Endothelial cell of umbilical vein (primary cell): ENCODE measurements around the gene FPGS. TPM values are rescaled to one million over a fixed set of nuclear protein-coding genes. Genes with fewer than 3 reads are reported as not detected.

Experiments
- BruUV-seq: library from RNA; stranded (reverse); fragments of 400-500 nt; replicated peaks from 2 replicates; lab custom pipeline; 2021; lab: Mats Ljungman, UMichigan
- CTCF ChIA-PET: fragments of 300-600, 350-600 bp; sonication (Branson Sonifier 250); formaldehyde crosslinking; loops from one replicate; lab custom pipeline; 2021; ENCODE audit warnings: antibody characterized with exemption, inconsistent platforms; lab: Charles Lee
- POLR2A ChIA-PET: fragments of 300-600, 350-600 bp; sonication (Branson Sonifier 250); formaldehyde crosslinking; loops from one replicate; lab custom pipeline; 2021; ENCODE audit warnings: antibody characterized with exemption, inconsistent platforms; lab: Charles Lee
- DNase-seq: peaks from one replicate; pipeline ENCODE4 v3.0.0-alpha.2; 2011; ENCODE audit warnings: low read depth, low spot score
- FAIRE-seq: peaks from 2 replicates; lab custom pipeline; 2011; peaks lifted over from hg19 to GRCh38; lab: Jason Lieb, UNC
- H2AFZ ChIP-seq: 2 replicates; pipeline ENCODE4 v1.6.0; 2012; ENCODE audit warnings: low read depth, low read length, control low read depth, inconsistent platforms
- H3K27ac ChIP-seq: 2 replicates; pipeline ENCODE4 v1.5.1; 2011; ENCODE audit warnings: low read depth, mild to moderate bottlenecking, control low read depth, low read length, moderate library complexity; ENCODE audit not compliant: insufficient read depth
- H3K27me3 ChIP-seq, 2 experiments: 2 replicates each; pipeline versions ENCODE4 v1.6.0 to v1.6.1; 2011; ENCODE audit warnings: low read length in 2 of 2, mixed read lengths in 1 of 2; ENCODE audit not compliant: control insufficient read depth in 2 of 2, insufficient read depth in 2 of 2
- H3K36me3 ChIP-seq, 2 experiments: 2 replicates in 1 of 2; 3 replicates in 1 of 2; pipeline ENCODE4 v1.5.1; 2011; ENCODE audit warnings: low read length in 2 of 2, mild to moderate bottlenecking in 1 of 2, moderate library complexity in 1 of 2; ENCODE audit not compliant: control insufficient read depth in 2 of 2, insufficient read depth in 2 of 2; ENCODE audit errors: extremely low read depth in 1 of 2
- H3K4me1 ChIP-seq: 3 replicates; pipeline ENCODE4 v1.5.1; 2011; ENCODE audit warnings: mild to moderate bottlenecking, low read length; ENCODE audit not compliant: control insufficient read depth, insufficient read depth; ENCODE audit errors: extremely low read depth
- H3K4me2 ChIP-seq: 2 replicates; pipeline ENCODE4 v1.6.1; 2011; ENCODE audit warnings: low read length, control low read depth, mixed read lengths; ENCODE audit not compliant: insufficient read depth
- H3K4me3 ChIP-seq, 3 experiments: fragments of 200-600 bp in 1 of 3; sonication (generic), shearing (Covaris generic) in 1 of 3; replicated peaks in 1 of 3; 2 replicates each; pipeline ENCODE4 v1.5.1; 2011 to 2016; ENCODE audit warnings: control low read depth in 3 of 3, low read length in 3 of 3, mild to moderate bottlenecking in 2 of 3, inconsistent platforms in 1 of 3, low read depth in 1 of 3, moderate library complexity in 1 of 3; ENCODE audit not compliant: insufficient read depth in 1 of 3
- H3K79me2 ChIP-seq: 2 replicates; pipeline ENCODE4 v1.6.0; 2012; ENCODE audit warnings: low read length, inconsistent platforms; ENCODE audit not compliant: control insufficient read depth, insufficient read depth
- H3K9ac ChIP-seq: replicated peaks from 2 replicates; pipeline ENCODE3; 2011; ENCODE audit warnings: low read length, control low read depth; ENCODE audit not compliant: insufficient read depth; ENCODE audit errors: extremely low read depth
- H3K9me1 ChIP-seq: replicated peaks from 3 replicates; pipeline ENCODE4 v1.6.0; 2011; ENCODE audit warnings: mild to moderate bottlenecking, low read length; ENCODE audit not compliant: control insufficient read depth, insufficient read depth; ENCODE audit errors: extremely low read depth
- H3K9me3 ChIP-seq: replicated peaks from 2 replicates; pipeline ENCODE4 v1.5.1; 2012; ENCODE audit warnings: low read length, inconsistent platforms; ENCODE audit not compliant: control insufficient read depth, insufficient read depth
- H4K20me1 ChIP-seq: replicated peaks from 2 replicates; pipeline ENCODE3; 2011; ENCODE audit warnings: mild to moderate bottlenecking, low read length; ENCODE audit not compliant: control insufficient read depth, insufficient read depth; ENCODE audit errors: extremely low read depth
- FOS ChIP-seq: IDR thresholded peaks from 2 replicates; pipeline ENCODE4 v1.6.1; 2011; ENCODE audit warnings: mild to moderate bottlenecking, low read length, moderate library complexity, borderline replicate concordance; ENCODE audit not compliant: insufficient read depth
- GATA2 ChIP-seq: IDR thresholded peaks from 2 replicates; pipeline ENCODE4 v1.7.0; 2011; ENCODE audit warnings: low read depth, mild to moderate bottlenecking, moderate library complexity, mixed read lengths, low read length; ENCODE audit not compliant: insufficient read length, insufficient read depth
- MYC ChIP-seq: IDR thresholded peaks from one replicate; pipeline ENCODE4 v1.6.1; 2011; ENCODE audit warnings: mild to moderate bottlenecking, low read depth, low read length
- POLR2A ChIP-seq: IDR thresholded peaks from 2 replicates; pipeline ENCODE4 v1.6.1; 2012; ENCODE audit warnings: low read depth, mild to moderate bottlenecking, control low read depth, low read length
- POLR2AphosphoS5 ChIP-seq: IDR thresholded peaks from 2 replicates; pipeline ENCODE4 v1.6.1; 2012; ENCODE audit warnings: low read depth, mild to moderate bottlenecking, control low read depth, low read length, moderate library complexity; ENCODE audit not compliant: insufficient read depth
- dilution Hi-C: fragments of 300-500 bp; cut with MboI; formaldehyde crosslinking; loops from one replicate; pipeline ENCODE4 v1.15.0; 2019; ENCODE audit warnings: low sequenced_read_pairs; ENCODE audit not compliant: extremely low pct_ligation_motif_present
- intact Hi-C: fragments of 100-400 bp; cut with micrococcal nuclease; formaldehyde crosslinking; loops from one replicate; pipeline ENCODE4 v1.10.0; 2022
- polyA plus RNA-seq, 4 experiments: library from polyadenylated mRNA; depleted of rRNA in 3 of 4; stranded (reverse) in 3 of 4; unstranded in 1 of 4; fragments of >200 nt; gene quantifications; 2 replicates each; pipeline versions ENCODE4 v1.2.1 to v1.2.3, GENCODE V29; 2011 to 2012; ENCODE audit warnings: missing spikeins in 1 of 4
- total RNA-seq: library from RNA; stranded (reverse); gene quantifications from 2 replicates; pipeline ENCODE4 v1.2.3, GENCODE V29; 2021
- TF ChIP-seq, protein P1 (sequence below), 2 donors: IDR thresholded peaks; 1 replicate in 1 of 2; 2 replicates in 1 of 2; pipeline ENCODE4 v1.5.1; 2011; ENCODE audit warnings: low read length in 2 of 2, mild to moderate bottlenecking in 2 of 2, moderate library complexity in 2 of 2, control low read depth in 1 of 2, inconsistent platforms in 1 of 2, low read depth in 1 of 2; ENCODE audit not compliant: insufficient read depth in 1 of 2; ENCODE audit errors: extremely low read depth in 1 of 2

FPGS gene
- total and polyA plus RNA-seq, 2 donors (not counting 3 experiments of a cell fraction or from before 2014, with no cell fraction given), result 77.7 to 90.2 TPM

DNA sequence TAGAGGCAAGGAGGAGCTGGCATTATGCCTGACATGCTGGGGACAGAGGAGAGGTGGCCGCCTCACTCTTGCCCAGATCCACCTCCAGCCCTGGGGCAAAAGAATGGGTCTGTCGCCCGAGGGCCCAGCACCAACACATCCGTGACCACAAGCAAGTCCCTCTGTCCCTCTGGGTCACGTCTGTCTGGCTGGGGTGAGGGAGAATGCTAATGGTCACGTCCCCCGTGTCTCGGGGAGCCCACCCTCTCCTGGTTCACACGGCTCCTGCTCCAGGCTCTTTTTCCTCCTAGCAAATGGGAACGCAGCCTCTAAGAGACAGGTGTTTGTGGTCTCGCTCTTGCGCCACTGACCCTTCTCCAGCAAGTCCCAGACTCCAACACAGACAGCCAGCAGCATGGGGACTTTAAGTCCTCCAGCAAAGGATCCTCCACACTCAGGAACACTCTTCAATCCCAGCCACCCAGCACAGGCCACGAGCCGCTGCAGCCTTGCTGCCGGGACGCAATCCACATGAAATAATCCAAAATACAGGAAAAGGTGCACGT is 47.7 kb downstream of the FPGS start:
- no peak for DNase-seq
- Histone ChIP-seq H3K27me3 (no peaks in the 10 kb centered on the region), H3K9me3 (no peaks in the 10 kb centered on the region), H3K4me3 (peak overlapping the region; percentile 9 to 97 (median 22)), H3K79me2 (peaks cover 96% of the 10 kb centered on the region), H3K36me3 (peaks cover 14 to 27% of the 10 kb centered on the region in 2 experiments), H2AFZ (no peak overlapping the region), H4K20me1 (no peaks in the 10 kb centered on the region), H3K4me1 (peaks cover 58% of the 10 kb centered on the region), H3K9ac (peak overlapping the region; percentile 60), H3K27ac (peak overlapping the region; percentile 82), H3K4me2 (peak overlapping the region; percentile 91), H3K9me1 (no peaks in the 10 kb centered on the region)
- dilution Hi-C loops (no loop called here), intact Hi-C loops (no loop called here)
- ChIA-PET POLR2A (interaction anchor here (0.6 kb wide), 1 partner anchor 66 kb away, joined by 4 read pairs; the partner anchor contains the start of gene ST6GALNAC4), CTCF (interaction anchor here (1.0 kb wide), 1 partner anchor 20 kb away, joined by 3 read pairs; no protein-coding TSS in a partner anchor)
- FAIRE-seq, result no peak
- TF ChIP-seq POLR2AphosphoS5 (no peak), POLR2A (peak; percentile 14)
- BruUV-seq, result no TSS peak

DNA sequence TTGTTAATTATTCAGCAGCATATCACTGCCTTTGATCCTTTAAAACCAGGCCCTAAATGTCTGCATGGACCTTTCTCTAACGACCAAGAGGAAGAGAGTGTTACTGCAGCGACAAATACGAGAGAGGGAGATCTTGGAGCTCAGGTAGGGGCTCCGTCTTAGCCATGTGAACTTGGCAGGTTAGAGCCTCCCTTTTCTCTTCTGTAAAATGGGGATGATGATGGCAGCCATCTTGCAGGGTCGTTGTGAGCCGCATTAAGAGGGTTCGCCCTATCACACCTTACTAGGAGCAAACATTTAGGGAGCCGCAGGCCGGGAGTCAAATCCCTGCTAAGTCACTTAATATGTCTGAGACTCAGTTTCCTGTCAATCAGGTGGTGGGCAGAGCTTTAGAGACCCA is 50.1 kb downstream of the FPGS start:
- ChIA-PET POLR2A (interaction anchor here (1.2 to 4.1 kb wide), 2 partner anchors 10 to 15 kb away, joined by 3 to 14 read pairs; no protein-coding TSS in a partner anchor), CTCF (interaction anchor here (0.9 to 6.3 kb wide), 9 partner anchors 10 to 83 kb away, joined by 3 to 101 read pairs (median 4); no protein-coding TSS in a partner anchor)
- DNase-seq (no peak), FAIRE-seq (peak; percentile 72)
- H3K9me1 ChIP-seq, result no peaks in the 10 kb centered on the region
- TF ChIP-seq FOS, result no peak
- no peak for TF ChIP-seq POLR2AphosphoS5
- TF ChIP-seq, protein P1, sequence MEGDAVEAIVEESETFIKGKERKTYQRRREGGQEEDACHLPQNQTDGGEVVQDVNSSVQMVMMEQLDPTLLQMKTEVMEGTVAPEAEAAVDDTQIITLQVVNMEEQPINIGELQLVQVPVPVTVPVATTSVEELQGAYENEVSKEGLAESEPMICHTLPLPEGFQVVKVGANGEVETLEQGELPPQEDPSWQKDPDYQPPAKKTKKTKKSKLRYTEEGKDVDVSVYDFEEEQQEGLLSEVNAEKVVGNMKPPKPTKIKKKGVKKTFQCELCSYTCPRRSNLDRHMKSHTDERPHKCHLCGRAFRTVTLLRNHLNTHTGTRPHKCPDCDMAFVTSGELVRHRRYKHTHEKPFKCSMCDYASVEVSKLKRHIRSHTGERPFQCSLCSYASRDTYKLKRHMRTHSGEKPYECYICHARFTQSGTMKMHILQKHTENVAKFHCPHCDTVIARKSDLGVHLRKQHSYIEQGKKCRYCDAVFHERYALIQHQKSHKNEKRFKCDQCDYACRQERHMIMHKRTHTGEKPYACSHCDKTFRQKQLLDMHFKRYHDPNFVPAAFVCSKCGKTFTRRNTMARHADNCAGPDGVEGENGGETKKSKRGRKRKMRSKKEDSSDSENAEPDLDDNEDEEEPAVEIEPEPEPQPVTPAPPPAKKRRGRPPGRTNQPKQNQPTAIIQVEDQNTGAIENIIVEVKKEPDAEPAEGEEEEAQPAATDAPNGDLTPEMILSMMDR (IDR thresholded peaks at IDR 0.05; ENCODE audit: extremely low read depth in 1 of 2, insufficient read depth in 1 of 2, low read depth in 1 of 2, low read length in 2 of 2), result no peak
- TF ChIP-seq GATA2, result no peak
- TF ChIP-seq MYC, result no peak
- no peak overlapping the region for H2AFZ ChIP-seq
- intact Hi-C loops, result no loop called here
- H3K9ac ChIP-seq, result peak overlapping the region; percentile 94
- H3K4me2 ChIP-seq, result peak overlapping the region; percentile 91
- peak overlapping the region; percentile 81 to 99 (median 97) for H3K4me3 ChIP-seq
- H3K27me3 ChIP-seq, result no peaks in the 10 kb centered on the region
- H3K79me2 ChIP-seq, result peaks cover 71% of the 10 kb centered on the region
- H3K9me3 ChIP-seq, result no peaks in the 10 kb centered on the region
- BruUV-seq, result no TSS peak
- H3K27ac ChIP-seq, result peak overlapping the region; percentile 82
- H4K20me1 ChIP-seq, result no peaks in the 10 kb centered on the region
- peaks cover 40% of the 10 kb centered on the region for H3K4me1 ChIP-seq
- dilution Hi-C loops, result no loop called here
- H3K36me3 ChIP-seq, result peaks cover 12 to 27% of the 10 kb centered on the region in 2 experiments
